GM12875 (cell line): ENCODE data around the gene AFTPH.
"Not testable (repeated sequence)": the region's sequence is repeated elsewhere in the genome, so short reads cannot be mapped to it uniquely, and the experiment has no call there.

Experiments
- H3K4me3 ChIP-seq: one replicate; pipeline ENCODE4 v1.5.1; 2011; ENCODE audit warnings: low read depth, low read length, control low read depth
- TF ChIP-seq, protein P1 (sequence below): IDR thresholded peaks from 2 replicates; pipeline ENCODE4 v1.5.1; 2011; ENCODE audit warnings: low read depth, mild to moderate bottlenecking, control low read depth, inconsistent platforms, low read length, moderate library complexity, borderline replicate concordance; ENCODE audit not compliant: insufficient read depth

The AFTPH gene

GRCh38 chr2:64526034-64526433 is 1.9 kb downstream of the AFTPH start:
- TF ChIP-seq, protein P1, sequence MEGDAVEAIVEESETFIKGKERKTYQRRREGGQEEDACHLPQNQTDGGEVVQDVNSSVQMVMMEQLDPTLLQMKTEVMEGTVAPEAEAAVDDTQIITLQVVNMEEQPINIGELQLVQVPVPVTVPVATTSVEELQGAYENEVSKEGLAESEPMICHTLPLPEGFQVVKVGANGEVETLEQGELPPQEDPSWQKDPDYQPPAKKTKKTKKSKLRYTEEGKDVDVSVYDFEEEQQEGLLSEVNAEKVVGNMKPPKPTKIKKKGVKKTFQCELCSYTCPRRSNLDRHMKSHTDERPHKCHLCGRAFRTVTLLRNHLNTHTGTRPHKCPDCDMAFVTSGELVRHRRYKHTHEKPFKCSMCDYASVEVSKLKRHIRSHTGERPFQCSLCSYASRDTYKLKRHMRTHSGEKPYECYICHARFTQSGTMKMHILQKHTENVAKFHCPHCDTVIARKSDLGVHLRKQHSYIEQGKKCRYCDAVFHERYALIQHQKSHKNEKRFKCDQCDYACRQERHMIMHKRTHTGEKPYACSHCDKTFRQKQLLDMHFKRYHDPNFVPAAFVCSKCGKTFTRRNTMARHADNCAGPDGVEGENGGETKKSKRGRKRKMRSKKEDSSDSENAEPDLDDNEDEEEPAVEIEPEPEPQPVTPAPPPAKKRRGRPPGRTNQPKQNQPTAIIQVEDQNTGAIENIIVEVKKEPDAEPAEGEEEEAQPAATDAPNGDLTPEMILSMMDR: no peak
- peak overlapping the region; percentile 94 for H3K4me3 ChIP-seq

- not testable (repeated sequence) for H3K4me3 ChIP-seq
Observed at GRCh38 chr2:64530946-64531345, 6.8 kb downstream of the AFTPH start.

GRCh38 chr2:64532030-64532429 is 7.9 kb downstream of the AFTPH start:
- H3K4me3 ChIP-seq: no peak overlapping the region
- TF ChIP-seq, protein P1: no peak

GRCh38 chr2:64533882-64534281 is 9.8 kb downstream of the AFTPH start:
- TF ChIP-seq, protein P1: no peak
- no peak overlapping the region for H3K4me3 ChIP-seq

DNA sequence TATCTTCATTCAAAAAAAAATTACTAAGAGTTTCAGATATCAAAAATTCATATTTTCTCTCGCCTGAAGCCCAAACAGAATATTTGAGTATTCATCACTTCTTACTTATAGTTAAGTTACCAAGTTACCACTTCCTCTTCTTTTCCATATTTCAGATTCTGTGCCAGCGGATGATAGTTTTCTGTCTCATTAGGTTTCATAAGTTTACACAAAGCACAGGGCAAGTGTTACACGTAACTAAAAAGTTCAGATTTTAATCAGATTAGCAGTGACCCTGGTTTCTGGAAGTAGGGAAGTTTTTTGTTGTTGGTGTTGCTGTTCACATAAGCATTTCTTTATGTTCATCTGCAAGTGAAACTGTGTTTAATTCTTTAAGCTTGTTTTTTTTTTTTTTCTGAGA is 10.2 kb downstream of the AFTPH start:
- no peak overlapping the region for H3K4me3 ChIP-seq
- TF ChIP-seq, protein P1: no peak

- TF ChIP-seq, protein P1: no peak
- no peak overlapping the region for H3K4me3 ChIP-seq
Observed at GRCh38 chr2:64535024-64535423, 10.9 kb downstream of the AFTPH start.

DNA sequence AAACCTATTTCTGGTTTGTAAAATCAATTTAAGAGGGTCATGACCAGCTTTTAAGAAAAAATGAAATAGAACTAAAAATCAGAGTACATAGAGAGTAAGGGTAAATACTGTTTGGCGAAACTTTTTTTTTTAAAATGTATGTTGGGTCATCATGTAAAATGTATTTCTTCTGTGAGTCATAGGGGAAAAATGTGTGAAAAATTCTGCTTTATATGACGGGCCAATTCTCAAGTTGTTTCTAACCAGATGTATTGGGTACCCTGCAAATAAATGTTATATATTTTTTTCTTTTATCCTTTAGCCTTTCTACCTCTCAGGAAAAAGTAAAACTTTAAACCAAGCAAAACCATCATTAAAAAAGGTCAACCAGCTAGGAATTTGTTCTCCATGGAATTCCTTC is 13.9 kb downstream of the AFTPH start:
- no peak overlapping the region for H3K4me3 ChIP-seq
- TF ChIP-seq, protein P1: no peak
